MCF 10A (cell line): ENCODE data around the gene COL25A1. TPM values are rescaled to one million over a fixed set of nuclear protein-coding genes. Genes with fewer than 3 reads are reported as not detected.

Source experiments
- BruUV-seq: library from RNA; stranded (reverse); fragments of 400-500 nt; replicated peaks from 2 replicates; lab custom pipeline; 2021; lab: Mats Ljungman, UMichigan
- CTCF ChIA-PET: fragments of 300-600 bp; sonication (Branson Sonifier 250); formaldehyde crosslinking; extraction: SDS; loops from one replicate; lab custom pipeline; 2021; ENCODE audit warnings: antibody characterized with exemption, inconsistent platforms; lab: Yijun Ruan, JAX
- POLR2A ChIA-PET: fragments of 300-600, 350-650 bp; sonication (Branson Sonifier 250); formaldehyde crosslinking; extraction: SDS; loops from one replicate; lab custom pipeline; 2020; ENCODE audit warnings: antibody characterized with exemption, inconsistent platforms; lab: Yijun Ruan, JAX
- DNase-seq: peaks from one replicate; pipeline ENCODE4 v3.0.0-alpha.2; 2018; ENCODE audit not compliant: unreplicated experiment
- H3K27ac Mint-ChIP-seq: one replicate; pipeline ENCODE4 v1.8.0; 2022; ENCODE audit warnings: mild to moderate bottlenecking, low read depth, mixed read lengths; ENCODE audit not compliant: unreplicated experiment
- H3K27me3 Mint-ChIP-seq: one replicate; pipeline ENCODE4 v1.8.0; 2022; ENCODE audit warnings: mixed read lengths; ENCODE audit not compliant: insufficient read depth, unreplicated experiment
- H3K36me3 Mint-ChIP-seq: one replicate; pipeline ENCODE4 v1.8.0; 2022; ENCODE audit warnings: mild to moderate bottlenecking, moderate library complexity, mixed read lengths; ENCODE audit not compliant: insufficient read depth, unreplicated experiment
- H3K4me1 Mint-ChIP-seq: one replicate; pipeline ENCODE4 v1.8.0; 2022; ENCODE audit warnings: mixed read lengths; ENCODE audit not compliant: insufficient read depth, unreplicated experiment
- H3K4me3 Mint-ChIP-seq: one replicate; pipeline ENCODE4 v1.8.0; 2022; ENCODE audit warnings: mild to moderate bottlenecking, moderate library complexity, mixed read lengths; ENCODE audit not compliant: unreplicated experiment
- H3K9me3 Mint-ChIP-seq: one replicate; pipeline ENCODE4 v1.8.0; 2022; ENCODE audit warnings: mixed read lengths; ENCODE audit not compliant: unreplicated experiment
- intact Hi-C: fragments of 100-400 bp; cut with micrococcal nuclease; formaldehyde crosslinking; loops from 2 replicates; pipeline ENCODE4 v1.14.1; 2022
- total RNA-seq: library from RNA; stranded (reverse); gene quantifications from 2 replicates; pipeline ENCODE4 v1.2.3, GENCODE V29; 2022
- TF ChIP-seq, protein P1 (sequence below): fragments of 200-600 bp; IDR thresholded peaks from one replicate; pipeline ENCODE4 v1.8.0; 2022; ENCODE audit warnings: antibody characterized with exemption, mild to moderate bottlenecking; ENCODE audit not compliant: unreplicated experiment

The COL25A1 gene
- total RNA-seq, 1 experiment from 2014 or later: not detected

DNA sequence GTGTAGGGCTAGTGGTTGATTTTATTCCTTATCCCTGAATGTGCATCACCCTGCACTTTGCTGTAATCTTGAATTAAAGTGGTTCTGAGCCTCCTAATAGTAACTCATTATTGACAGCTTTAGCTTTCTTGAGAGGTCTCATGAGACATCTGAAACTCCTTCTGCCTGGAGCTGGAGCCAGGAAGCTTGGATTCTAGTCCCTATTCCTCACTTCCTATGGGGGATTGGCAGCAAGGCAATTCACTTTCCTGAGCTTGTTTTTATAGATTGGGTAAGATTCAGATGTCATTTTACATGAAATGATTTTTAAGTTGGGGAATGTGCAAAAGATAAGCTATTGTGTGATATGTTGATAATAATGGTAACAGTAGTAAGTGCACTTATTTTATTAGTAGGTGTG is 522.5 kb downstream of the COL25A1 start:
- CTCF ChIA-PET: interaction anchor here (0.5 to 1.2 kb wide), 6 partner anchors 10 to 717 kb away, joined by 3 to 4 read pairs (median 3); no protein-coding TSS in a partner anchor
- TF ChIP-seq, protein P1, sequence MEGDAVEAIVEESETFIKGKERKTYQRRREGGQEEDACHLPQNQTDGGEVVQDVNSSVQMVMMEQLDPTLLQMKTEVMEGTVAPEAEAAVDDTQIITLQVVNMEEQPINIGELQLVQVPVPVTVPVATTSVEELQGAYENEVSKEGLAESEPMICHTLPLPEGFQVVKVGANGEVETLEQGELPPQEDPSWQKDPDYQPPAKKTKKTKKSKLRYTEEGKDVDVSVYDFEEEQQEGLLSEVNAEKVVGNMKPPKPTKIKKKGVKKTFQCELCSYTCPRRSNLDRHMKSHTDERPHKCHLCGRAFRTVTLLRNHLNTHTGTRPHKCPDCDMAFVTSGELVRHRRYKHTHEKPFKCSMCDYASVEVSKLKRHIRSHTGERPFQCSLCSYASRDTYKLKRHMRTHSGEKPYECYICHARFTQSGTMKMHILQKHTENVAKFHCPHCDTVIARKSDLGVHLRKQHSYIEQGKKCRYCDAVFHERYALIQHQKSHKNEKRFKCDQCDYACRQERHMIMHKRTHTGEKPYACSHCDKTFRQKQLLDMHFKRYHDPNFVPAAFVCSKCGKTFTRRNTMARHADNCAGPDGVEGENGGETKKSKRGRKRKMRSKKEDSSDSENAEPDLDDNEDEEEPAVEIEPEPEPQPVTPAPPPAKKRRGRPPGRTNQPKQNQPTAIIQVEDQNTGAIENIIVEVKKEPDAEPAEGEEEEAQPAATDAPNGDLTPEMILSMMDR: no peak

DNA sequence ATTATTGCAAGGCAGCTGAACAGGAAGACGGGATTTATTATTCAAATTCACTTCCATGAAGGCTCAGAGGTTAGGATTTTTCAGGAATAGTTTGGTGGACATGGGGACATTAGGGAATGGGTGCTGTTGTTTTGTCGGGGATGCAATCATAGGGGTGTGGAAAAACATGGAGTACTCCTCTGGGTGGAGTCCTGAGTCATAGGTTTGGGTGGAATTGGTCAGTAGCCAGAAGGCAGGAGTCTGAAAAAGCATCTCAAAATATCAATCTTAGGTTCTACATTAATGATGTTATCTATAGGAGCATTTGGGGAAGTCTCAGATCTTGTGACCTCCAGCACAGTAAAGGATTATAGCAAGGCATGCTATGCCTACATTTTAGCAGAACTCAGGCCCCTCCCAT is 525.1 kb downstream of the COL25A1 start:
- Mint-ChIP-seq H3K9me3 (no peaks in the 10 kb centered on the region), H3K4me1 (peaks cover 12% of the 10 kb centered on the region), H3K4me3 (no peak overlapping the region), H3K27me3 (no peaks in the 10 kb centered on the region), H3K27ac (no peak overlapping the region), H3K36me3 (peaks cover 7% of the 10 kb centered on the region)
- intact Hi-C loops: no loop called here
- POLR2A ChIA-PET: interaction anchor here (1.1 kb wide), 1 partner anchor 156 kb away, joined by 3 read pairs; no protein-coding TSS in a partner anchor
- no TSS peak for BruUV-seq
- CTCF ChIA-PET: interaction anchor here (0.8 kb wide), 1 partner anchor 95 kb away, joined by 5 read pairs; no protein-coding TSS in a partner anchor
- TF ChIP-seq, protein P1: no peak
- peak; percentile 55 for DNase-seq

More for the DNA sequence above, 522.5 kb downstream of the COL25A1 start:
- DNase-seq: no peak
- no peaks in the 10 kb centered on the region for H3K9me3 Mint-ChIP-seq
- intact Hi-C loops: no loop called here
- POLR2A ChIA-PET: no interaction called here
- BruUV-seq: no TSS peak
- H3K27ac Mint-ChIP-seq: no peak overlapping the region
- H3K4me1 Mint-ChIP-seq: peaks cover 9% of the 10 kb centered on the region
- no peaks in the 10 kb centered on the region for H3K27me3 Mint-ChIP-seq
- H3K4me3 Mint-ChIP-seq: no peak overlapping the region
- peaks cover 7% of the 10 kb centered on the region for H3K36me3 Mint-ChIP-seq

DNA sequence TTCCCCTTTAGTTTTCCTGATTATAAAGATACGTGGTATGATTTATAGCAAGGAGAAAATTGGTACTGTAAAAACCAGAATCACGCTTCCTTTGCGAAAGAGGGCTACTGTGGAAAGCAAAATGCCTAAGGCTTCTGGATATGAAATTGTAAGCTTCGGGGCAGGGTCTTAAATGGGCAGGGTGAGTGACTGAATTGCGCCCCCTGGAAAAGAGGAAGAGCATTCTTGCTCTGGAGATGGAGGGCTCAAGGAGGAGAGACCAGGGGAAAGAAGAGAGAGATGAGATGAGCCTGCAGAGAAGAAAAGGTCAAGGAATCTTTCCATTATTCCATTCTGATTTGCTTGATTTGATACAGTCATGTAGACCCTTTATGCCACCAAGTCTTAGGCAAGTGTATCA is 526.5 kb downstream of the COL25A1 start:
- CTCF ChIA-PET: interaction anchor here (0.6 to 0.7 kb wide), 2 partner anchors 81 to 894 kb away, joined by 3 to 4 read pairs; no protein-coding TSS in a partner anchor

DNA sequence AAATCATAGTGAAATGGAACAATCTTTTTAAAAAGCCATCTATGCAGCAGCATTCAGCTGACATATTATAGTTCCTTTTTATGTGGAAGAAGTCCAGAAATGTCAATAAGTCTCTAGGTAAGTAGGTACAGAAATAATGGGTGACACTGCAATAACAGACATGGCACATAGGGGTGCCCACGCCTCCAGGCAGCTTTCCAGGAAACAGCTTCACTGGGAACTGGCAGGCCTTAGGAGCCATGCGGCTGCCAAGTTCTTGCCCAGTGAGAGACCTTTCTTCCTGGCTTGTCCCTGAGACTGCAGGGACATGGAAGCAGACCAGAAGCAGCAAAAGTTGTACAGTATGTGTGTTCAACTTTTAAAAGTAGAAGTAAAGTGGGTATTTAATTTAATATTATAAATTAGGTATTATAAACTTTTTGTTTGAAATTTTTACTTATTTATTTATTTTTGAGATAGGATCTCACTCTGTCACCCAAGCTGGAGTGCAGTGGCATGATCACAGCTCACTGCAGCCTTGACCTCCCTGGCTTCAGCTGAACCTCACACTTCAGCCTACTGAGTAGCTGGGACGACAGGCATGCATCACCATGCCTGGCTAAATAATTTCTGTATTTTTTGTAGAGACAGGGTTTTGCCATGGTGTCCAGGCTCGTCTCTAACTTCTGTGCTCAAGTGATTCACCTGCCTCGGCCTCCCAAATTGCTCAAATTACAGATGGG is 527.5 kb downstream of the COL25A1 start:
- Mint-ChIP-seq H3K27me3 (no peaks in the 10 kb centered on the region), H3K4me1 (peaks cover 12% of the 10 kb centered on the region), H3K9me3 (no peaks in the 10 kb centered on the region), H3K27ac (no peak overlapping the region), H3K4me3 (no peak overlapping the region), H3K36me3 (peaks cover 7% of the 10 kb centered on the region)
- peak; percentile 68 for DNase-seq
- intact Hi-C loops: no loop called here
- BruUV-seq: no TSS peak
- CTCF ChIA-PET: interaction anchor here (0.6 to 1.0 kb wide), 4 partner anchors 92 to 893 kb away, joined by 3 to 5 read pairs (median 4); no protein-coding TSS in a partner anchor
- POLR2A ChIA-PET: no interaction called here
- TF ChIP-seq, protein P1: no peak

More for the DNA sequence above, 526.5 kb downstream of the COL25A1 start:
- no TSS peak for BruUV-seq
- Mint-ChIP-seq H3K4me3 (no peak overlapping the region), H3K36me3 (peaks cover 7% of the 10 kb centered on the region), H3K4me1 (peaks cover 12% of the 10 kb centered on the region), H3K9me3 (no peaks in the 10 kb centered on the region), H3K27me3 (no peaks in the 10 kb centered on the region), H3K27ac (no peak overlapping the region)
- POLR2A ChIA-PET: no interaction called here
- no peak for DNase-seq
- intact Hi-C loops: no loop called here
- TF ChIP-seq, protein P1: no peak
